WI38 (cell line): Measurements from ENCODE around the gene KLHL42.

Experiments
- H3K4me3 ChIP-seq: 2 replicates; pipeline ENCODE4 v1.5.1; 2011; ENCODE audit warnings: low read depth, mild to moderate bottlenecking, control low read depth, low read length
- CTCF ChIP-seq: IDR thresholded peaks from 2 replicates; pipeline ENCODE4 v1.5.1; 2012; ENCODE audit warnings: low read depth, mild to moderate bottlenecking, control low read depth, low read length

KLHL42 gene

GRCh38 chr12:27785882-27786570, 6.0 kb downstream of the KLHL42 start:
- H3K4me3 ChIP-seq: peak overlapping the region; percentile 23
- no peak for TF ChIP-seq CTCF

DNA sequence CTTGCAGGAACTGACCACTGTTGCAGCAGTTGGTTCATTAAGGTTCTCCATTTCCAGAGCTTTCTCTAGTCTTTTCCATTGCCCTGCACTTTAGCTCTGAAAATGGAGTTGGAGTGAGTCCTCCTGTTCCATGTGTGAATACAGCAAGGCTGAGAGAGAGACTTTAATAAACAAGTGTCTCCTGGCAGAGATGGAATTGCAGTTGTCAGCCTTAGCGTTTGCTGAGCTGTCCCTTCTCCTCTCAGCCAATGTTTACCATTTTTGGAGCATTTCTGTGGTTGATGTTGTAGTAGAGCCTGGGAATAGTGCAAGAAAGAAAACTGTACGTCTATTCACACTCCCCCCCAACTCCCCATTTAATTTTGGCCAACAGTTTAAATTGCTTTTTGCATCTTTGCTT, 7.5 kb downstream of the KLHL42 start:
- TF ChIP-seq CTCF: no peak

DNA sequence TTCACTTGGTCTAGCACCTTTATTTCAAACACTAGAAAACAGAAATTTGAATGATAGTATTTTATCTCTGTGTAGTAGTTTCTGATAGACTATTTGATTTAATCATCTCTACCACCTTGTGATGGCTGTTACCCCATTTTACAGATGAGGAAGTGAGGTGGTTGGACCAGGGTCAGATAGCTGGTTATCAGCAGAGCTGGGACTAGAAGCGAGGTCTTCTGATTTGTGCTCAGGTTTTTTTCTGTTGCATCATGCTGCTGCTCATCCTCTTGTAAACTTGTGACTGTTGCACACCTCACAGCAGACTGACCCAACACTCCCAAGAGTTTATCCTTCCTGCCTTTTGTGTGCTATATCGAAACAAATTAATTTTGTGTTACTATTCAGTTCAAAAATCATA, 10.1 kb downstream of the KLHL42 start:
- no peak for TF ChIP-seq CTCF
- H3K4me3 ChIP-seq: no peak overlapping the region

More for the DNA sequence above, 7.5 kb downstream of the KLHL42 start:
- H3K4me3 ChIP-seq: no peak overlapping the region

- H3K4me3 ChIP-seq: no peak overlapping the region
- TF ChIP-seq CTCF: no peak
Observed at GRCh38 chr12:27794818-27795584, 15.0 kb downstream of the KLHL42 start.

- H3K4me3 ChIP-seq: no peak overlapping the region
- no peak for TF ChIP-seq CTCF
Observed at GRCh38 chr12:27796128-27796527, 16.1 kb downstream of the KLHL42 start.

- no peak for TF ChIP-seq CTCF
- no peak overlapping the region for H3K4me3 ChIP-seq
Observed at GRCh38 chr12:27797301-27798025, 17.4 kb downstream of the KLHL42 start.

DNA sequence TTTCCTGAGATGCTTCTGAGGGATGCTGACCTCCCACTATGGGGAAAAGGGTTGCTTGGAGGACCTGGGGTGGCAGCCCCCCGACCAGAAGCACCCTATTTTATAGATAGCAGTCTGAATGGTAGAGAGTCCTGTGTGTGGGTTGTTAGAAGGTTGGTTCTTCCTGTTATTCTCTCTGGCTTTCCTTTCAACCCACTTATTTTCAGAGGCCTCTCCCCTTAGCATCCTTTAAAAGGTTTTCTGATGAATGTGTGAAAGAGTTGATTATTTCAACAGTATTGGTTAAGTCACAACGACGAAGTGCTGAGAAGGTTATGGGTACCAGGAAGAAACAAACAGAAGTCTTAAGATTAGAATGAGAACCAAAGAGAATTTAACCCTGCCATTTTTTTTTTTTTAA, 20.8 kb downstream of the KLHL42 start:
- no peak overlapping the region for H3K4me3 ChIP-seq
- TF ChIP-seq CTCF: no peak
